M059J (cell line): ENCODE results near the gene MARCHF10. TPM values are rescaled to one million over a fixed set of nuclear protein-coding genes. Genes with fewer than 3 reads are reported as not detected.

Source experiments
- DNase-seq: peaks from one replicate; pipeline ENCODE4 v3.0.0-alpha.2; 2012; ENCODE audit warnings: low read depth
- total RNA-seq: library from RNA; depleted of rRNA; stranded (reverse); fragments of >200 nt; shearing (Covaris generic); gene quantifications from 2 replicates; pipeline ENCODE4 v1.2.3, GENCODE V29; 2014

Gene MARCHF10
- total RNA-seq, 1 experiment from 2014 or later = 0.05 TPM

DNA sequence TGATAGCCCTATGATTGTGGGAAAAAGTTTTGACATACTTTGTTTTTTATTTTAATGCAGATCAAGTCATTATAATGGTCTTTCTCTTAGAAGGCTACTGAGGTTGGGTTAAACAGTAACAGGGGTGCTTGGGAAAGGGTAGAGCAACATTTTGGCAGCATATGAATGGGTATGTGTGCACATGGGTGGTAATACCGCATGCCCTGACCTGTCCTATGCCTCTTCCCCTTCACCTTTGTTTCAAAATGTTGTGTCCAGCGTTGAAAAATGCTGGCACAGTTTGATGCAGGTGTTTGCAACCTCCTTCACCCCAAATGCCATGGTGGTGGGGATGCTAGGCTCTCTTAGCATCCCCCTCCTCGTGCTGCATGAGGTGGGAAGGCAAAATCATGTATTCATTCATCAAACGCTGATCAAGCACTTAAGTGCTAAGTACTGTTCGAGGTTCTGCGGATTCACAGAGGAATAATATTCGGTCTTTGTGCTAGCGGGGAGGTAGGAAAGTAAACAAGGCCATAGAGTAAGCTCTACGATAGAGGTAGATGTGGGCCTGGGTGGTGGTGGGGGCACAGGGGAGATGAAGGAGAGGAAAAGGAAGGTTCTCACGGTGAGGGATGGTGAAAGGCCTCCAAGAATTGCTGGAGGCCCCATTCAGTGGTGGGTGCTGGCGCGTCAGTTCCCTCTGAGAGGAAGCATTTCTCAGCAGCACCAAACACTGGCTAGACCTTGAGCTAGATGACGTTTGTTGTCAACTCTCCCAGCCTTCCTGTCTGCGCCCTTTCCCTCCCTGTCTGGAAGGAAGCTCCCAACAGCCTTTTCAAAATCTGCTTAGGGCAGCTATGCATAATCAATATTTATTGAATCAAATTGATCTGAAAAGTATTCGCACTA, 13.3 kb upstream of the MARCHF10 start:
- no peak for DNase-seq

DNA sequence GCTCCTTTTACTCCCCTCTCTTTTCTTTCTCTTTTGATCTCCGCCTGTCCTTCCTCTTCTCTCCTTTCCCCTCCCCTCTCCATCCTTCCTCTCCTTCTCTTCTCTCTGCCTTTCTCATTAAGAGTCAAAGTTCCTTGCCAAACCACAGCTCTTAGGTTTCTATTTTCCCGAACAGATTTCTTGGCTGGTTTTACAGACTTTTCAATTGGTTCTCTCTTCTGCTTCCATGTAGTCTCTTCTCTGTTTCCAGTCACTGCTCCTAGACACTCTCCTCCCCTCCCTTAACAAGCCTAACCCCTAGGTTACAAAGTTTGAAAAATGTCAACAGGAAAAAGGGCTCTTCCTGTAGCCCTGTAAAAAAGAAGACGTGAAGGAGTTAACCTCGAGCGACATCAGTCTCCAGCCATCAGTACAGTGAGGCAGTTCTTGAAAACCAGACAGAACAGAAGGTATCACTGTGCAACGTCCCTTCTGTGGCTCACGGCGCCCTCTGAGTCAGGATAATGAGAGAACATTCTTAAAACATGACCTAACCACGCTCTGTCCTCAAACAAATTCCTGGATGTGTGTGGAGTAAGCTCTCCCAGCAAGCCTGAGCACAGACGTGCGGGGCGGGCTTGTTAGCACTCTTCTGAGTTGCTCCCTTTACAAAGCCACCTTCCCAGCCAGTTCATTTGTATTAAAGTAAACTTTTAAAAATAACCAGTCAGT, 11.6 kb upstream of the MARCHF10 start:
- DNase-seq = peak; percentile 98

- no peak for DNase-seq
Observed at GRCh38 chr17:62818526-62818925, 10.4 kb upstream of the MARCHF10 start.

DNA sequence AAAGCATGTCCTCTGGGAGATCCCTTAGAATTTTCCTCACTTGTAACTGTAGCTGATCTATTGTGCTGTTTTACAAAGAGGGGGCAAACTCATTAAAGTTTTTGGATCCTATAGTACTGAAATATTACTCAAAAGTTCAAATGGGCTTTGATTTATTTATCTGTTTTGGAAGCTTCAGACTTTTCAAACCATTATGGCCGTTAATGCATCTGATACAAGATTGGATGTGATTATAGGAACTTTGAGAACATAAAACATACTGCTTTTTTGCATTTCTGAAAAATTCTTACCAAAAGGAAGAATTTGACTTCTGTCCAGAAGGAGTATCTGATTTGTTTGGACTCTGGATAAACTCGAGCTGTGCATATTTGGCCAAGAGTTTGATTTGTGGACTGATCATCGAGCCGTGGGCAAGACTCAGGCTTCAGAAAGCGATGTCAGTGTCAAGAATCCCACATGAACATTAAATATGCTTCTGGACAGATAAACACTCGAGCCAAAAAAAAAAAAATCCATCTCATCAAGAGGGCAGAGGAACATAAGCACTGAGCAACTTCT, 8.2 kb upstream of the MARCHF10 start:
- DNase-seq = no peak

- no peak for DNase-seq
Observed at GRCh38 chr17:62809656-62810055, 1.5 kb upstream of the MARCHF10 start.

GRCh38 chr17:62808576-62808970, 459 bp upstream of the MARCHF10 start:
- no peak for DNase-seq

DNA sequence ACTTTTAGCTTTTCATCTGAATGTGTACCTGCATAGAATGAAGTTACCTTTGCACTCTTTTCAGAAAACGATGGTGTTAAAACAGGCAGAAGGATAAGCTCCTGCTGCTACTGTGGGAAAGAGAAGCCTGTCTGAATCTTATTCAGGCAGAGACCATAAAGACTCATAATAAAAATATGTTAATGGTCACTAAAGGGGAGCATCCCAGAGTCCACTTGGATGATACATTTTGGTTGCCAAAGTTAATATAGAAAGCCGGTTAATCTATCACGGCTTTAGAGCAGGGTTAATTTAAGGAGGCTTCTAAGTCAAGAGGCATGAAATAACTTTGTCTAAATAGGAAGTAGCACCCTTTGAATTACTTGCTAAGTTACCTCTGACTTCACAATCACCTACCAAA, 2.9 kb downstream of the MARCHF10 start:
- DNase-seq = no peak

- no peak for DNase-seq
Observed at GRCh38 chr17:62804822-62805221, 3.3 kb downstream of the MARCHF10 start.

GRCh38 chr17:62804025-62804424, 4.1 kb downstream of the MARCHF10 start:
- DNase-seq = no peak

DNA sequence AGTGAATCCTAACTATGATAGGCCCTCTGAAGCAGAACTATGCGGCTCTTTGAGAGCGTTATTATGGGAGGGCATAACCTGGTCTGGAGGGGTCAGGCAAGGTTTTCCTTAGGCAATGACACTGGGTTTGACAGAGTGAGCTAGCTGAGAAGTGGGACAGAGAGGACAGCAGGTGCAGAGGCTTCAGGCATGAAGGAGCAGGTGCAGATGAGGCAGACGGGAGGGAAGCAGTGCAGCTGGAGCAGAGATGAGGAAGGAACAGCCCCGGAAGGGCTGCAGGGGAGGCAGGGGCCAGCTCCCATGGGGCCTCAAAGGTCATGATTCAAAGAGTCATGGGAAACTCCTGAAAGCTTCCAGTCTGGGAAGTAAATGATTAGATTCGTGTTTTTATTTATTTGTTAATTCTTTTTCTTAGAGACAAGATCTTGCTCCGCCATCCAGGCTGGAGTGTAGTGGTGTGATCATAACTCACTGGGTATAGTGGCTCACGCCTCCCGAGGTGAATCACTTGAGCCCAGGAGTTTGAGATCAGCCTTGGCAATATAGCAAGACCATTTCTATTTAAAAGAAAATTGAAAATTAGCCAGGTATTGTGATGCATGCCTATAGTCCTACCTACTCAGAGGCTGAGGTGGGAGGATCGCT, 5.4 kb downstream of the MARCHF10 start:
- DNase-seq = no peak

DNA sequence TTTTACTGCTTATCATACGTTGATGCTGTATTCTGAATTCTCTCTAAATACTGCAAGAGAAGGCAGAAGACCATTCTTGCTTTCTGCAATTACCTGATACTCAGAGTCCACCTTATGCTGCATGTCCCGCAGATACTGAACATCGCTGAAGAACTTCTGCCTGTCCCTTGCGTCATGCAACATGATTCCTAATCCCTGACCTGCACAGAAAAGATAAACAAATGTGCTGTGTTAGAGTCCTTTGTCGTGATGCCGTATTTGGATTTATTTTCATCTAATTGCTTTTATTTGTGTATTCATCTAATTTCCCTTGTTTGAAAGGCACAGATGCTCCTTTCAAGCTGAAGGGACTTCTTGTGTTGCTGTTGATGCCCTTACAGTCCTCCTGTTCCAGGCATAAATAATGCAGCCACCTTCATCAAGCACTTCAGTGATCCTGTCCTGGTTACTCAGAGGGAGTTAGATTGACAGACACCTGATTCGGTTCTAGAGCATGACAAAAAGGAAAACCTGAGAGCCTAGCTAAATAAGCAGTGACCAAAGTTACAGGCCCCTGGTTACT, 6.5 kb downstream of the MARCHF10 start:
- no peak for DNase-seq

GRCh38 chr17:62800585-62800984, 7.5 kb downstream of the MARCHF10 start:
- peak; percentile 69 for DNase-seq

- DNase-seq = peak; percentile 71
Observed at GRCh38 chr17:62797959-62798358, 10.2 kb downstream of the MARCHF10 start.

DNA sequence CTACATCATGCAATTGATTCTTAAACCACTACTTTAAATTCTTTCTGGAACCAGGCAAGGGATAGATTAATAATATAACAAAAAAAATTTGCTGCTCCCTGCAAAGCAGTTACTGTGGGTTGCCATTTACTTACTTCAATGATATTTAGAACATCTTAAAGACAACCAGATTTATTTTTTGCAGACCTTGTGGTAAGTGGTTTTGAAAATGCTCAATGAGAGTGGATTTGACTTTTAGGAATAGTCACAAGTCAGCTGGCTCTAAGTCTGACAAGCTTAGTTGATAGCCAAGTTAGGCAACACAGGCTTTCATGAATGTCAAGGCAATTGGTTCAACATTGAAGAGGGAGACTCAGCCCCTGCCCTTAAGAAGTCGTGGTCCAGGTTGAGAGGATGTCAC, 11.8 kb downstream of the MARCHF10 start:
- no peak for DNase-seq

- DNase-seq = no peak
Observed at GRCh38 chr17:62794666-62794971, 13.5 kb downstream of the MARCHF10 start.

DNA sequence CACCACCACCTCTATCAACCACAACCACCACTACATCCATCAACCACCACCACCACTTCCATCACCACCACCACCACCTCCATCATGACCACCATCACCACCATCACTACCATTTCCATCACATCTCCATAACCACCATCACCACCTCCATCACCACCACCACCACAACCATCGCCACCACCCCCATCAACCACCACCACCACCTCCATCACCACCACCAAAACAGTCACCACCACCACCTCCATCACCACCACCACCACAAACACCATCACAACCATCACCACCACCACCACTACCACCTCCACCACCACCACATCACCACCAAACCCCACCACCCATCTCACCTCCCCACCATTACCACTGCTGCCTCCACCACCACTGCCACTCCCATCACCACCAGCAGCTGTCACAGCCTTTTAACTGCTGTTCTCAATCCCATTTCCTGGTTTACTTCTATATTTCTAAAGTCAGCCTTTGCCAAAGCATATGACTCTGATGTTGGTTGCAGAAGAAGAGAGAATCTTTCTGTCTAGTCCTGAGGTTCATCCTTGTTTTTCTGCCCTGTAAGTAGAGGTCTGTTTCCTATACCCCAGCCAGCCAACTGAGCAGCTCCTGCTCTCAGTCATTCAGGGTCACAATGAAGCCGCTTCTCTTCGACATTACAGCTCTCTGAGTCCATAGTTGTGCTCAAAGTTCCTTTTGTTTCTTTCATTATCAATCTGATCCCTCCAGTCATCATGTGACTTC, 14.0 kb downstream of the MARCHF10 start:
- DNase-seq = no peak

- DNase-seq = no peak
Observed at GRCh38 chr17:62792447-62792800, 15.7 kb downstream of the MARCHF10 start.

GRCh38 chr17:62791767-62792446, 16.2 kb downstream of the MARCHF10 start:
- DNase-seq = peak; percentile 97

- DNase-seq = peak; percentile 92
Observed at GRCh38 chr17:62791235-62791734, 16.8 kb downstream of the MARCHF10 start.

DNA sequence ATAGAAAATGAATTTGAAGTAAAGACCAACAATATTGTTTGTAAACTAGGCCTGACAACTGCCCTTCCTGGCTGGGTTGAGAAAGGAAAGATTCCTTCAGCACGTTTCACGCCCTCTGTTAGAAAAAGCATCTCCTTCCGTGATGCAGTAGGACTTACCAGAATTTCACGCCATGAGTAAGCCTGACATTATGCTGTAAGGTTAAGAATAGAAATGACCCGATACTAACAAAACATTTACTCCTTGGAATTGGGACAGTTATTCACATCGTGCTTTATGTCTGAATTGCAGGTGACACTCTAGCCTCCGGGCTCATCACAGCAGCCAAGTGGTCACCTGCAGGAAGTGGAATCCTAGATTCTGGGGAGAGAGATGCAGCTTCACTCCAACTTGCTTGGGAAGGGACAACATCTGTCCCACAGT, 17.5 kb downstream of the MARCHF10 start:
- DNase-seq = peak; percentile 90

GRCh38 chr17:62787366-62787765, 20.7 kb downstream of the MARCHF10 start:
- DNase-seq = no peak
